Adrenal gland (tissue), 12 donors: ENCODE measurements around the gene KHDRBS2. TPM values are rescaled to one million over a fixed set of nuclear protein-coding genes. Genes with fewer than 3 reads are reported as not detected.

Experiments
- DNase-seq, 7 donors: peaks; one replicate each; pipeline ENCODE4 v3.0.0-alpha.2; 2019 to 2020
- H3K27ac ChIP-seq, 5 donors: fragments of 200-600 bp; sonication (generic) in 4 of 5; 1 replicate in 3 of 5; 2 replicates in 2 of 5; pipeline versions ENCODE4 v1.5.1 to v1.8.0; 2016 to 2020; ENCODE audit warnings: mild to moderate bottlenecking in 1 of 5
- H3K27me3 ChIP-seq: fragments of 200-600 bp; 2 replicates; pipeline ENCODE4 v1.8.0; 2021
- H3K36me3 ChIP-seq, 2 donors: fragments of 200-600 bp; replicated peaks in 1 of 2; 1 replicate in 1 of 2; 2 replicates in 1 of 2; pipeline versions ENCODE4 v1.5.1 to v1.8.0; 2018 to 2022
- H3K4me1 ChIP-seq, 2 donors: fragments of 200-600 bp; replicated peaks in 1 of 2; 1 replicate in 1 of 2; 2 replicates in 1 of 2; pipeline versions ENCODE4 v1.5.1 to v1.8.0; 2018 to 2021
- H3K4me3 ChIP-seq, 4 donors: fragments of 200-600 bp; sonication (generic) in 3 of 4; one replicate each; pipeline ENCODE4 v1.5.1; 2016 to 2018
- H3K9me3 ChIP-seq, 3 donors: fragments of 200-600 bp; sonication (generic) in 1 of 3; replicated peaks in 1 of 3; 1 replicate in 2 of 3; 2 replicates in 1 of 3; pipeline versions ENCODE4 v1.5.1 to v1.8.0; 2016 to 2021
- POLR2A ChIP-seq, 2 donors: fragments of 450-650 bp; IDR thresholded peaks; one replicate each; pipeline ENCODE4 v1.6.1; 2017; ENCODE audit warnings: antibody characterized with exemption in 2 of 2, mild to moderate bottlenecking in 2 of 2, moderate library complexity in 1 of 2
- WGBS, 4 donors: extraction: QIAGEN DNeasy Blood & Tissue Kit in 2 of 4; methylation state at CpG; one replicate each; pipeline versions ENCODE4 v1.1.5 to v1.1.7; 2013 to 2017; 5-methylcytosine and 5-hydroxymethylcytosine counted together
- intact Hi-C, 2 donors: fragments of 100-400 bp; cut with DNase I; formaldehyde crosslinking; loops; one replicate each; pipeline versions ENCODE4 v1.14.1 to v1.15.0; 2022 to 2023
- polyA plus RNA-seq, 3 donors: library from polyadenylated mRNA; stranded (reverse); fragments of 200-250 nt in 2 of 3; fragments of 350-450 nt in 1 of 3; fragmentation: Illumina TruSeq in 1 of 3; extraction: RNeasy Lipid Tissue Mini Kit (QIAGEN cat#74804) in 1 of 3; gene quantifications; one replicate each; pipeline ENCODE4 v1.2.3, GENCODE V29; 2013 to 2014
- total RNA-seq, 9 donors: library from RNA; depleted of rRNA in 4 of 9; stranded (reverse); fragments of >200 nt in 4 of 9; fragments of 120-200 nt in 1 of 9; fragmentation: NEBNext Ultra II Directional in 1 of 9; extraction: Animal tissue kit (Norgen Biotek cat#: 25700) in 1 of 9; gene quantifications; one replicate each; pipeline versions ENCODE4 v1.1.0 to v1.2.4, GENCODE V29; 2013 to 2023
- TF ChIP-seq, protein P1 (sequence below), 6 experiments: fragments of 450-650 bp in 4 of 6; fragments of 200-600 bp in 2 of 6; sonication (generic) in 1 of 6; IDR thresholded peaks; 1 replicate in 5 of 6; 2 replicates in 1 of 6; pipeline versions ENCODE4 v1.5.1 to v1.8.0; 2016 to 2021; ENCODE audit warnings: antibody characterized with exemption in 6 of 6, mild to moderate bottlenecking in 2 of 6, moderate library complexity in 1 of 6
- donor health status: healthy with polysubstance abuse.
- donor health status: Bipolar disorder and iron deficiency.
- donor health status: DM: yes; HTN: yes; CAD: no.
- donor health status: DM: no; HTN: no; CAD: no.
- donor health status: DM: no; HTN: no; CAD: no.
- donor health status: DM: yes; HTN: yes; CAD: no.

KHDRBS2 gene
- total and polyA plus RNA-seq, 12 donors: 0.42 to 4.7 (median 1.9) TPM

DNA sequence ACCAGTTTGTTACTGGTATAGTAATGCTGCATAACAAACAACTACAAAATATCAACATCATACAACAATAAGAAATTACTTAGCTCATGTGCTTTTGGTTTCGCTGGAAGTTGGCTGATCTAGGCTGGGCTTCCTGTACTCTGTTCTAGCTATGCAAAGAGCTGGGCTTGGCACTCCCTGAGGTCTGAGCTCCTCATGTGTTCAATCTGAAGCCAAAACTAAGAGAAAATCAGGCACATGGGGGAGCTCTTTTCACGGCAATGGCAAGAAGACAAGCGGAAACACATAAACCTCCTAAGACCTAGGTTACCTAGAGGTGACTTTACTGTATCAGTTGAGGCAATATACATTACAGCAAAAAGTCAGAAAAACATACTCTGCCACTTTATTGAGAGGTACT is 574.2 kb downstream of the KHDRBS2 start:
- no peaks in the 10 kb centered on the region for H3K4me1 ChIP-seq
- H3K36me3 ChIP-seq: no peaks in the 10 kb centered on the region
- intact Hi-C loops: no loop called here
- no peak for TF ChIP-seq POLR2A (IDR thresholded peaks at IDR 0.05)
- TF ChIP-seq, protein P1, sequence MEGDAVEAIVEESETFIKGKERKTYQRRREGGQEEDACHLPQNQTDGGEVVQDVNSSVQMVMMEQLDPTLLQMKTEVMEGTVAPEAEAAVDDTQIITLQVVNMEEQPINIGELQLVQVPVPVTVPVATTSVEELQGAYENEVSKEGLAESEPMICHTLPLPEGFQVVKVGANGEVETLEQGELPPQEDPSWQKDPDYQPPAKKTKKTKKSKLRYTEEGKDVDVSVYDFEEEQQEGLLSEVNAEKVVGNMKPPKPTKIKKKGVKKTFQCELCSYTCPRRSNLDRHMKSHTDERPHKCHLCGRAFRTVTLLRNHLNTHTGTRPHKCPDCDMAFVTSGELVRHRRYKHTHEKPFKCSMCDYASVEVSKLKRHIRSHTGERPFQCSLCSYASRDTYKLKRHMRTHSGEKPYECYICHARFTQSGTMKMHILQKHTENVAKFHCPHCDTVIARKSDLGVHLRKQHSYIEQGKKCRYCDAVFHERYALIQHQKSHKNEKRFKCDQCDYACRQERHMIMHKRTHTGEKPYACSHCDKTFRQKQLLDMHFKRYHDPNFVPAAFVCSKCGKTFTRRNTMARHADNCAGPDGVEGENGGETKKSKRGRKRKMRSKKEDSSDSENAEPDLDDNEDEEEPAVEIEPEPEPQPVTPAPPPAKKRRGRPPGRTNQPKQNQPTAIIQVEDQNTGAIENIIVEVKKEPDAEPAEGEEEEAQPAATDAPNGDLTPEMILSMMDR (IDR thresholded peaks at IDR 0.05): no peak
- WGBS, 4 donors: 84 to 93% (median 88%) methylated on average over 3 of the region's 3 CpGs
- H3K27me3 ChIP-seq: no peaks in the 10 kb centered on the region
- DNase-seq: no peak
- H3K4me3 ChIP-seq: no peak overlapping the region
- peaks cover 0 to 6% (median 0%) of the 10 kb centered on the region in 3 donors for H3K9me3 ChIP-seq
- no peak overlapping the region for H3K27ac ChIP-seq

DNA sequence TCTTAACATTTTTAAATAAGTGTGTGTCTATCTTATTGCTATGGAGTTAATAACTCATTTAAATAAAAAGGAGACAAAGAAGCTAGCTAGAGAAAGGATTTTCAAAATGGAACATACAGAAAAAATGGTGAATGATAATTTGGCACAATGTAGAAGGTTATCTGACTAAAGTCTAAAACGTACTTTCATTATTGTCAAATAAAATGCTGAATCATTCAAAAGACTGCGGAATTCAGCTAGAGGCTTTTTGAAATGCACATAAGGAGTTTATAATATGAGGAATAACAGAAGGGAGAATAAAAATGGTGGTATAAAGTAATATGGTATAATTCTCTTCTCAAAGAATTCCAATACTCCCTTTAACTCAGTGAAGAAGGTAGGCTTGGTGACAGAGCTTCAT is 597.9 kb downstream of the KHDRBS2 start:
- no peak for DNase-seq
- intact Hi-C loops: no loop called here

DNA sequence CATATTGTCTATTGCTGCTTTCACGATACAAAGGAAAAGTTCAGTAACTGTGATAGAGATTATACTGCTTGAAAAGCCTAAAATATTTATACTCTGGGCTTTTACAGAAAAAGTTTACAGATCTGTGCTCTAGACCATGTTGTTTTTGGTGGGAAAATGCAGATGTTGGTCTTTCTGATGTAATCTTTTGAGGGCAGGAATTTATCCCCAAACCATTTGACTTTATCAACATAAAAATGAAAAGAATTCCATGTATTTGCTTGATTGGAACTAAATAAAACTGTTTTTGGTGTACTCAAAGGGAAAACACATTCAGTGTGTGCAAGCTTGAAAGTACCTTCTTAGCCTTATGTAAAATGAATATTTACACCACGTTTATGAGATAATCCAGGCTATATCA is 603.5 kb downstream of the KHDRBS2 start:
- Histone ChIP-seq H3K36me3 (no peaks in the 10 kb centered on the region), H3K9me3 (no peaks in the 10 kb centered on the region), H3K4me1 (no peaks in the 10 kb centered on the region), H3K27ac (no peak overlapping the region), H3K4me3 (no peak overlapping the region), H3K27me3 (no peaks in the 10 kb centered on the region)
- no peak for DNase-seq
- TF ChIP-seq, protein P1 (IDR thresholded peaks at IDR 0.05): no peak
- TF ChIP-seq POLR2A (IDR thresholded peaks at IDR 0.05): no peak
- WGBS, 4 donors: 44 to 58% (median 53%) methylated on average over 2 of the region's 2 CpGs
- intact Hi-C loops: no loop called here

More for the DNA sequence above, 597.9 kb downstream of the KHDRBS2 start:
- no peaks in the 10 kb centered on the region for H3K36me3 ChIP-seq
- no peak overlapping the region for H3K4me3 ChIP-seq
- H3K4me1 ChIP-seq: no peaks in the 10 kb centered on the region
- H3K9me3 ChIP-seq: no peaks in the 10 kb centered on the region
- no peaks in the 10 kb centered on the region for H3K27me3 ChIP-seq
- TF ChIP-seq, protein P1 (IDR thresholded peaks at IDR 0.05): no peak
- TF ChIP-seq POLR2A (IDR thresholded peaks at IDR 0.05): no peak
- H3K27ac ChIP-seq: no peak overlapping the region
- 60 to 83% (median 75%) methylated on average over 2 of the region's 2 CpGs for WGBS, 4 donors

DNA sequence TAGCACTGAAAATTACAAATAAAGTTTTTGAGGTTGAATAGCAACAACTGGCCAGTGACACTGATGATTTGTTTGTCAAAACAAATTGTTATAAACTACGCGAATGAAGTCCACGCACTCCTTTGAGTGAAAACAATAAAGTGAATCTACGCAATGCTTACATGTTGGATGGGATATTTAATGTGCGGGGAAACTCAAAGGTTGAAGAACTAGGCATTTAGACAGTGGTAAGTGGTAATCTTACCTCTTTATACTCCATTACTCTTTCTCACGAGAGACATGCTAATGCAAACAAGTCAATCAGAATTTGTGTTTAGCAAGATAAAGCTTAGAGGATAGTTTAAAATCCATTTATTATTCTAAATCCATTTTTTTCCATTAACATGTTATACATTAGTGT is 606.4 kb downstream of the KHDRBS2 start:
- TF ChIP-seq POLR2A (IDR thresholded peaks at IDR 0.05): no peak
- Histone ChIP-seq H3K36me3 (no peaks in the 10 kb centered on the region), H3K27ac (no peak overlapping the region), H3K4me3 (no peak overlapping the region), H3K4me1 (no peaks in the 10 kb centered on the region), H3K9me3 (no peaks in the 10 kb centered on the region), H3K27me3 (no peaks in the 10 kb centered on the region)
- intact Hi-C loops: no loop called here
- WGBS, 4 donors: 92 to 95% (median 93%) methylated on average over 6 of the region's 6 CpGs
- DNase-seq: no peak

DNA sequence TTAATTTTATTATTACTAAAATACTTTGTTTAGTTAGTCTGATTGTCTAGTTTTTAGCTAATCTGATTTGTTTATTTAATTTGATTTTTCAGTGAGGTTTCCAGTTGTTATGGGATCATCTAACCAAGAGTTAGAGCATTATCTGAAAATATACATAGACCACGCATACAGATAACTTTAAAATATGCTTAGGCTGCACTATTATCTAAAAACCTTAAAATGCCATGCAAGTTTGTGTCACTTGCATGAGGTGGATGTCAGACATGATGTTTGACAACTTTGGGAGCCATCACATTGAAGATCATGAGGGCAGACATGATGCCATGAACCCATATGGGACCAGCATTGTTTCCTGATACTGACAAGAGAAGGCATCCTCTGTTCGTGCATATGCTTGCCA is 610.3 kb downstream of the KHDRBS2 start:
- no peaks in the 10 kb centered on the region for H3K4me1 ChIP-seq
- H3K27ac ChIP-seq: no peak overlapping the region
- no peaks in the 10 kb centered on the region for H3K36me3 ChIP-seq
- DNase-seq: no peak
- intact Hi-C loops: no loop called here
- no peaks in the 10 kb centered on the region for H3K27me3 ChIP-seq
- no peaks in the 10 kb centered on the region for H3K9me3 ChIP-seq
- 79 to 90% (median 88%) methylated on average over 2 of the region's 2 CpGs for WGBS, 4 donors
- TF ChIP-seq POLR2A (IDR thresholded peaks at IDR 0.05): no peak
- TF ChIP-seq, protein P1 (IDR thresholded peaks at IDR 0.05): no peak
- no peak overlapping the region for H3K4me3 ChIP-seq
